T-helper 1 cell treated with Interleukin-12 subunit alpha and Interleukin-12 subunit beta and Interleukin-4 antibody, amounts not matched to agents 30 ng/mL and 1 ng/mL, for 36 hours (primary cell): Measurements from ENCODE around the gene DIAPH3. TPM values are rescaled to one million over a fixed set of nuclear protein-coding genes. Genes with fewer than 3 reads are reported as not detected.

ENCODE experiments used
- intact Hi-C: fragments of 100-400 bp; cut with micrococcal nuclease; formaldehyde crosslinking; loops from one replicate; pipeline ENCODE4 v1.15.1; 2024
- total RNA-seq: library from RNA; stranded (reverse); gene quantifications from 2 replicates; pipeline ENCODE4 v1.2.3, GENCODE V29; 2022

The DIAPH3 gene
- total RNA-seq, 1 donor from 2014 or later: 17.5 TPM

DNA sequence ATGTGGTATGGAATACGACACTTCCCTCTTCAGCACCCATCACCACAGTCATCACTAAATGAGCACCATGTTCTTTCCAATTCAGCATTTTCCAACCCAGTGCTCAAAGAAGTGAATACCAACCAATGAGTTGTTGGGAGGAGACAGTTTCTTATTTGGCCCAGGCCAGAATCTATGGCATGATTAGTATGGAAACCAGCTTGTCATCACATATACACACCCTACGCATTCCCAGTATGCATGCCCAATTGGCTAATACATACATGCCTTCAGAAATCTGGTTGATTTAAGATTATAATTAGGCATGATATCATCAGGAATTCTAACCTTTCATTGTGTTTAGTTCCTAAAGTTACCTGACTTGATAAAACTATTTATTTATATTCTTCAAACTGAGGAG lies 430.0 kb downstream of the DIAPH3 start:
- intact Hi-C loops: no loop called here

GRCh38 chr13:59730026-59730425 lies 433.7 kb downstream of the DIAPH3 start:
- intact Hi-C loops: no loop called here

- intact Hi-C loops: no loop called here
Measured at GRCh38 chr13:59728896-59729545, 434.7 kb downstream of the DIAPH3 start.

- intact Hi-C loops: no loop called here
Measured at GRCh38 chr13:59721926-59722910, 441.5 kb downstream of the DIAPH3 start.

GRCh38 chr13:59715611-59716010 lies 448.1 kb downstream of the DIAPH3 start:
- intact Hi-C loops: no loop called here

DNA sequence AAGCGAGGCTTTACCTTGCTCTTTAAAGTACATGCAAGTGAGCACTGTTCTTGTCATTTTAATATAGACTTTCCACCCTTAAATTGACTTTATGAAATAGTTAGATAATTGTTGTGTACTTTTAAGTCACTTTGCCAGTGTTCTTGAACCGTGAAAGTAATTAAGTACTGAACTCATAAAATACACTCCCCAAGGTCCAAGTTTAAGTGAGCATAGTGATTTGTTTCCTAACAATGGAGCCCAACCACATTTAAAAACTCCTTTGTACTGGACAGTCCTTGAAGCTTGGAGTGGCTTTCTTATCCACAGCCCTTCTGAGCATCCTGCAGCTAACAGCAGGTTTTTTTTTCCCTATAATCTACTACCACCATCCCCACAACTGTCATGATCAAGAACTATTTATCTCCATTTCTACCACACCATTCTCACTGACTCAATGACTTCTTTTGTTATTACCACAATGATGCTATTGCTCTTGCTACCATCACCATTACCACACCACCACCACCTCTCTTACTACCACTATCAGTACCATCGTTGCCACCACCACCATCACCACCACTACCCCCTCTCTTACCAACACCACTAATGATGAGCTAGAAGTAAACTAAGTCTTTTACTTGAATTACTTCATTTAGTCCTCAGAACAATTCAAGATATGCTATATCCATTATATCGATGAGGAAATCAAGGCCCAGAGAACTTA lies 452.6 kb downstream of the DIAPH3 start:
- intact Hi-C loops: no loop called here

DNA sequence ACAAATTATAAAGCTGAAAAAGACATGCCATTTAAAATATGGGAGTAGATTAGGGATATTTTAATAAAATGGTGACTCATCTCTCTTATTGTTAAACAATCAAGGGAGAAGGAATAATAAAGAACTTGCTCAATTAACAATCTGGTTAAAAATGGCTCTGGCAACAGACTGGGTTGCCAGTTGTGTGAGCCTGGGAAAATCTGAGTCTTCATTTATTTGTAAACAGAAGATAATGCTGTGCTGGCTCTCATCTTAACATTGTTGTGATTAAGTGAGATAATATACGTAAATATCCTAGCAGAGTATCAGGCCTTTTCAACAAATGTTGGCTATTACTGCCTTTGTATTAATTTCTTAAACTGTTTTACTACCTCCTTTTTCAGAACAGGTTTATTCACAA lies 453.3 kb downstream of the DIAPH3 start:
- intact Hi-C loops: no loop called here

- intact Hi-C loops: no loop called here
Measured at GRCh38 chr13:59706101-59706976, 457.4 kb downstream of the DIAPH3 start.

- intact Hi-C loops: no loop called here
Measured at GRCh38 chr13:59702269-59702668, 461.5 kb downstream of the DIAPH3 start.

DNA sequence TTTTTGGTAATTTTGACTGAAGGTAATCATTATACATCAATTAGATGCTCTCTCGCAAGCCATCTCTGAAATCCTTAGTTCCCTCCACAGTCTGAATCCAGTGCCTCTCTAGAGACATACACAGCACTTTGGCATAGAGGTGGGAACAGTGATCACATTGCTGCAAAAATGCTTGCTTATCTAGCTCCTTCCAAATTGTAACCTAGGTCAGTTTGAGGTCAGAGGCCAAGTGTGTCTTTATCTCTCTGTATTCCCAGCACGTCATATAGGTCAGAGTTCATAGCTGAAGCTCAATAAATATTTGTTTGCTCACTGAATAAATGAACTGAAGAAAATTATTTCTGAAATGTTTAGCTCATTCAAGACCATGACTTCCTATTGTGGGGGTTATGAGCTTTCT lies 462.5 kb downstream of the DIAPH3 start:
- intact Hi-C loops: no loop called here

- intact Hi-C loops: no loop called here
Measured at GRCh38 chr13:59700281-59700680, 463.4 kb downstream of the DIAPH3 start.

DNA sequence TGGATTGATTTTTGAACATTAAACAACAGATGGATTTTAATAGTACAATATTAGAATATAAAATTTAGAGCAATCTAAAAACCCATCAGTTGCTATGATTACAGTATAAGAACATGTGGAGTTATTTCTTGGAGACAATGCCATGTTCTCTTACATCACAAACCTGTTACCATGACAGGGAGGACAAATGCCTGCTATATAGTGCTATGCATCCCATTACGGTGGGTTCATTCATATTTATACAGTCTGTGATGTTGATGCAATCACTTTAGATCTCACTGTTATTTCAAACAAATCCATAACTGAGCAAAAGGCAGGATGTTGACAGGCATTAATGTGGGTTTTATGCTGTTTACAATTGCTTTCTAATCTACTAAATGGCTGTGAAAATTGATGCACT lies 467.5 kb downstream of the DIAPH3 start:
- intact Hi-C loops: no loop called here

DNA sequence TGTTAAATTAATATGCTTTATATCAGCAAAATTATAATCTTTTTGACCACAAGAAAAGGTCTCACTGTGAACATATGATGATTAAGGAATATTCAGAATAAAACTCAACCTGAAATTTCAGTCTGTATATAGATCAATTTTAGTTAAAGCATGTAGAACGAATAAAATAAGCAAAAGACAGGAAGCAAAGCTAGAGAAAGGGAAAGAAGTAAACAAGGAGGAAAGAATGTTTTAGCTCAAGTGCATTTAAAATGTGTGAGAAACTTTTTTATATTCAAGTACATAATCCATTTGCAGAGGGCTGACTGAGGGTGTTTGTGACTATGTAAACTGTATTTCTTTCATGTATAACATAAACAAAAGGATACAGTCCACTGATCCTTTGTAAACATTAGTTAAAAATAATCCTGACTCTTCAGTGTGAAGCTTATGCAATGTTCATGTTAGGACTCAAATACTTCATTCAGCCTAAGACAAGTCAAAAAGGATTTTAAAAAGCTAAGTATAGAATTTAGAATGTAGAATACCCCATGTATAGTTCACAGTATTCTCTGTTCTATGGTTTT lies 472.1 kb downstream of the DIAPH3 start:
- intact Hi-C loops: no loop called here

DNA sequence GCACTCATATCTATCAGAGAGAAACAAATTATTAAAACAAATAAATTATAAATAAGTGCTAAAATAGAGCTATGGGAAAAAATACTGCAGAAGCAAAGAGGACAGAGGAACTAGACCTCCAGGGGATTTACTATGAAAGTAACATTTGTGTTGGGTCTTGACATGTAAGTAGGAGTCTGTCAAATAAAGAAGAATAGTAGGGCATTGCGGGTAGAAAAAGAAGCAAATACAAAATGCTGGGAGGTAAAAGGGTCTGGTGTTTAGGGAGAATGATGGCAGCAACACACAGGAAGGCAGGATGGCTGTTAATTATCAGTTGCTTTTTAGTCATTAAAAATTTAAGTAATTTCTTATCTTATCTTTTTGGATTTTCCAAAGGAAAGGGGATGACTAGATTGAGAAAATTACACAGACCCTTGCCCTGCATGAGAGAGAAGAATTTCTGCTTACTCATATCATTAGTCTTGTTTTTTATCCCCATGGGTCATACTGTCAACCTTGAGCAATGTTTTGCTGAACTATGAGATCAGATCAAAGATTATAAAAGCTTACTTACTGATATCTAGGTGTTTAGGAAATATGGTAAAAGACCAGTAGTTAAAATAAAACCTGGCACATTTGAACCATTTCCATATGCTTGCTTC lies 472.7 kb downstream of the DIAPH3 start:
- intact Hi-C loops: no loop called here

DNA sequence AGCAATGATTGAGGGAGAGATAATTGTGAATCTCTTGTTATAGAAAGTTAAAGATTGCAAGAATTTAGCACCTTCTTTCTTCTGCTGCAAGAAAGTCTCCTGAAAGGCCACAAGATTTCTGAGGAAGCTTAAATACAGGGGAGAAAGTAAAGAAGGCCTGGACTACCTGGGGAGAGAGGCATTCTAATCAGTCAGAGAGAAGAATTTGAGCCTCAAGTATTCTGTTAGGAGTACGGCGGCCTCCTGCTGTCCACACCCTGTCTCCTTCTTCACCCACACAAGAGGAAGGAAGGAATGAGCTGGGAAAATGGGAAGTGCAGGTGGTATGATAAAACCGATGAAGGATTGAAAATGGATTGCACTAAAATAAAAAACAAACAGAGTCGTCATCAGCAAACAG lies 474.7 kb downstream of the DIAPH3 start:
- intact Hi-C loops: no loop called here

- intact Hi-C loops: no loop called here
Measured at GRCh38 chr13:59686798-59687394, 476.8 kb downstream of the DIAPH3 start.

GRCh38 chr13:59684105-59684504 lies 479.6 kb downstream of the DIAPH3 start:
- intact Hi-C loops: loop anchor here (5.0 kb wide), 2 partner anchors 478 to 543 kb away; partner anchors contain the start of gene DIAPH3

GRCh38 chr13:59681636-59682311 lies 482.0 kb downstream of the DIAPH3 start:
- intact Hi-C loops: loop anchor here (5.0 kb wide), 2 partner anchors 481 to 546 kb away; partner anchors contain the start of gene DIAPH3
